Measurements from ENCODE around the gene MOK.
"Not testable (repeated sequence)": the region's sequence is repeated elsewhere in the genome, so short reads cannot be mapped to it uniquely, and the experiment has no call there.

Gene MOK

GRCh38 chr14:102252834-102253801 lies 51.8 kb downstream of the MOK start:
- intact Hi-C loops (cut with DNase I), result no loop called here
- peak in 1 of 10 donors; percentile 32 for DNase-seq

- intact Hi-C loops (cut with DNase I), result no loop called here
Measured at GRCh38 chr14:102251161-102251560, 53.8 kb downstream of the MOK start.

GRCh38 chr14:102250636-102251035 lies 54.3 kb downstream of the MOK start:
- peak in 1 of 10 donors; percentile 76 for DNase-seq
- intact Hi-C loops (cut with DNase I), result no loop called here

More at GRCh38 chr14:102251161-102251560, 53.8 kb downstream of the MOK start:
- DNase-seq, result peak in 1 of 10 donors; percentile 5

- DNase-seq, result peak in 1 of 10 donors; percentile 54
Measured at GRCh38 chr14:102249981-102250380, 55.0 kb downstream of the MOK start.

GRCh38 chr14:102249041-102249440 lies 55.9 kb downstream of the MOK start:
- DNase-seq, result peak in 1 of 10 donors; percentile 24
- intact Hi-C loops (cut with DNase I), result no loop called here

More at GRCh38 chr14:102249981-102250380, 55.0 kb downstream of the MOK start:
- intact Hi-C loops (cut with DNase I), result no loop called here

- DNase-seq, result peak in 1 of 10 donors; percentile 20
- intact Hi-C loops (cut with DNase I), result no loop called here
Measured at GRCh38 chr14:102248121-102248520, 56.8 kb downstream of the MOK start.

- intact Hi-C loops (cut with DNase I), result no loop called here
Measured at GRCh38 chr14:102246071-102246470, 58.9 kb downstream of the MOK start.

GRCh38 chr14:102243795-102244194 lies 61.2 kb downstream of the MOK start:
- DNase-seq, result peak in 1 of 10 donors; percentile 22
- intact Hi-C loops (cut with DNase I), result not testable (repeated sequence)

More at GRCh38 chr14:102246071-102246470, 58.9 kb downstream of the MOK start:
- no peak for DNase-seq

GRCh38 chr14:102241147-102241546 lies 63.8 kb downstream of the MOK start:
- DNase-seq, result peak in 1 of 10 donors; percentile 49
- intact Hi-C loops (cut with DNase I), result no loop called here

- peak in 1 of 10 donors; percentile 11 for DNase-seq
- intact Hi-C loops (cut with DNase I), result not testable (repeated sequence)
Measured at GRCh38 chr14:102240481-102240880, 64.5 kb downstream of the MOK start.

- intact Hi-C loops (cut with DNase I), result loop anchor here (10.0 kb wide), 1 partner anchor 276 kb away; no protein-coding TSS in a partner anchor
- peak in 1 of 10 donors; percentile 4 for DNase-seq
Measured at GRCh38 chr14:102239231-102239630, 65.7 kb downstream of the MOK start.

- intact Hi-C loops (cut with DNase I), result loop anchor here (10.0 kb wide), 1 partner anchor 276 kb away; no protein-coding TSS in a partner anchor
- DNase-seq, result no peak
Measured at GRCh38 chr14:102238766-102239165, 66.2 kb downstream of the MOK start.

- no peak for DNase-seq
- intact Hi-C loops (cut with DNase I), result loop anchor here (10.0 kb wide), 1 partner anchor 277 kb away; no protein-coding TSS in a partner anchor
Measured at GRCh38 chr14:102238131-102238530, 66.8 kb downstream of the MOK start.

- intact Hi-C loops (cut with DNase I), result loop anchor here (10.0 kb wide), 1 partner anchor 279 kb away; no protein-coding TSS in a partner anchor
- peak in 2 of 10 donors; percentile 68 to 76 for DNase-seq
Measured at GRCh38 chr14:102236026-102236425, 68.9 kb downstream of the MOK start.

- intact Hi-C loops (cut with DNase I), result loop anchor here (1.0 to 10.0 kb wide), 2 partner anchors 79 to 279 kb away; no protein-coding TSS in a partner anchor
Measured at GRCh38 chr14:102235275-102235897, 69.6 kb downstream of the MOK start.

GRCh38 chr14:102234331-102235264 lies 70.4 kb downstream of the MOK start:
- peak in 2 of 10 donors; percentile 45 to 52 for DNase-seq
- intact Hi-C loops (cut with DNase I), result loop anchor here (1.0 to 10.0 kb wide), 2 partner anchors 80 to 280 kb away; no protein-coding TSS in a partner anchor

More at GRCh38 chr14:102235275-102235897, 69.6 kb downstream of the MOK start:
- DNase-seq, result peak in 8 of 10 donors; percentile 30 to 95 (median 70)

- intact Hi-C loops (cut with DNase I), result loop anchor here (10.0 kb wide), 1 partner anchor 282 kb away; no protein-coding TSS in a partner anchor
- peak in 1 of 10 donors; percentile 72 for DNase-seq
Measured at GRCh38 chr14:102233081-102233480, 71.9 kb downstream of the MOK start.

- DNase-seq, result peak in 1 of 10 donors; percentile 49
- intact Hi-C loops (cut with DNase I), result loop anchor here (10.0 kb wide), 1 partner anchor 283 kb away; no protein-coding TSS in a partner anchor
Measured at GRCh38 chr14:102232348-102232625, 72.7 kb downstream of the MOK start.

All from posterior cingulate gyrus (tissue), 11 donors.